Superior temporal gyrus (tissue), 1 donor: Measurements from ENCODE around the gene METTL25B.
A peak's percentile ranks its signal among the peaks of the same experiment; 100 is the strongest.

Source experiments
- DNase-seq: peaks from one replicate; pipeline ENCODE4 v3.0.0-alpha.2; 2016; ENCODE audit errors: extremely low spot score

METTL25B gene

GRCh38 chr1:156726549-156727226 is 1.6 kb upstream of the METTL25B start:
- no peak for DNase-seq

DNA sequence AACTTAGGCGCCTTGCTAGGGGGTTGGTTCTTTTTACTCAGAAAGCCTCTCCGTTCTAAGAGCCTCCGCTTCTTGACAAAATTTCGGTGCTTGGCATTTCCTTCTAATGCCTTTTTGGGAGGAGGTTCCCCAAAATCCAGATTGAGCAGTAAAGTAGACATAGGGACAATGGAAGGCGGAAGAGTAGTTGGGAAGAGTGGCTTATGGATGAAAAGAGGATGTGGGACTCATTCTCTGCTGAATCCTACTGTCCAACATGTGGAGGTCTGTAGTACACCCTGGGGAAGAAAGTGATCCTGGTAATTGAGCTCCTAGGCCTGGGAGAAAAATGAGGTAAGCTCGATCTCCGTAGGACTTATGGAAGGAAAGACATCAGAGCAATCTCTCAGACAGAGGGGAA is 777 bp upstream of the METTL25B start:
- DNase-seq: no peak

- peak; percentile 96 for DNase-seq
Observed at GRCh38 chr1:156728599-156729462, 562 bp downstream of the METTL25B start, which contains the start of gene ISG20L2. Gene ISG20L2, minus strand, starts transcription at chr1:156728766. Its CDS starts 1,114 bp downstream, at chr1:156727652.

- DNase-seq: no peak
Observed at GRCh38 chr1:156733989-156734584, 5.8 kb downstream of the METTL25B start.

- DNase-seq: no peak
Observed at GRCh38 chr1:156738407-156738806, 10.1 kb downstream of the METTL25B start.

GRCh38 chr1:156738916-156739315 is 10.6 kb downstream of the METTL25B start:
- no peak for DNase-seq

DNA sequence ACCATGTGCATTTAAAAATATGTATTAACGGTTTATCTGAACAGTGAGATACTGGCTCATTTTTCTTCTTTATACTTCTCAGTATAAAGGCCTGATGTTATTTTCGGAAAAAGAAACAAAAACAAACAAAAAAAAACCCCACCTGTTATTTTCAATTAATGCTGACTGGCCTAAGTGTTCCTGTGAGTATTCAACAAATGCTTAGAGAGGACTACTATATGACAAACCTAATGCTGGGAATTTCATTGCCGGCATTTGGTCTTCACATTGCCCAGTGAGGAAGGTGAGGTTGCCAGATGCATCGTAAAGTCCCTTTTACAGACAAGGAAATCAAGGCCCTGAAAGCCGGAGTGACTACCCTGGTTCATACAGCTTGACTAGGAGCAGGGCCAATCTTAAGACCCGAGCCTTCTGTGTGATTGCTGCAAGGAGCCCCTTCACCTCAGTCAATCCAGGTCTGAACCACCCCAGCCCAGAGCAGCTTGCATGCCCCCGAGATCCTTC is 12.0 kb downstream of the METTL25B start:
- DNase-seq: peak; percentile 16

GRCh38 chr1:156740741-156741480 is 12.6 kb downstream of the METTL25B start, which contains the start of gene MRPL24:
Gene MRPL24, minus strand, starts transcription at chr1:156741088. Its CDS starts 2,384 bp downstream, at chr1:156738704.
- peak; percentile 100 for DNase-seq

GRCh38 chr1:156741481-156741983 is 13.3 kb downstream of the METTL25B start:
- no peak for DNase-seq

DNA sequence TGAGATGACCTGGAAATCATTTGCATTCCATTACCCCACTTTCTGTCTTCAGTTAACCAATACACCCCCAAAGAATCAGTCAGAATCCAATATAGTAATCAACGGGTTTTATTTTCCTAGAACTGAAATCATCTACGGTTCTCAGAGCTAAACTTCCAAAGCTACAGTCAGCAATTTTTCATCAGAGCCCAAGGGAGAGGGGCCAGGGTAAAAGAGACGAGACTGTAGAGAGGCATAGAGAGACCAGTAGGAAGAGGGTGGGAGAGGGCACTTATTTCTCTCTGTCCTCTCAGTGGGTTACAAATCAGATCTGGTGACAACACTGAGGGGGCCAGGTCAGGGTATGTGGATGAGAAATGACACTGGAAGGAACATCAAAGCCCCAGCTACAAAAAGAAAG is 13.7 kb downstream of the METTL25B start:
- DNase-seq: no peak

DNA sequence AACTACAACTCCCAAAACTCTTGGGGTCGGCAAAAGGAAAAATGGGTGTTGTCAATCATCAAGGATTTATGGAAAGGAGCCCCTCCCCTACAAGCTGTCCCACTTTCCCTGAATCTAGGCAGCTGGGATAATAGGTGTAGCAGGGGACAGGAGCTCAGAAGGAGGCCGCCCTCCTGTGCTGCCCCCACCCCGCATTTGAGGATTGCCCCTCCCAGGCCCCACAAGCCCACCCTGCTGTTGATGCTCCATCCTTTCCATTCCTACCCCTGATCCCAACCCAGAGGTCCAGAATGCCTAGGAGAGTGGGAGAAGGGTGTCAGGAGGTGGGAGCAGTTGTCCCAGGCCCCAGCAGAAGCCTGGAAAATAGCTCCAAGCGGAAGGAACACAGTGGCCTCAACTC is 14.5 kb downstream of the METTL25B start:
- no peak for DNase-seq

- no peak for DNase-seq
Observed at GRCh38 chr1:156743367-156744302, 15.4 kb downstream of the METTL25B start.

- DNase-seq: no peak
Observed at GRCh38 chr1:156744344-156744743, 16.1 kb downstream of the METTL25B start.

- DNase-seq: no peak
Observed at GRCh38 chr1:156744786-156745419, 16.6 kb downstream of the METTL25B start.

GRCh38 chr1:156745881-156746280 is 17.6 kb downstream of the METTL25B start:
- no peak for DNase-seq

GRCh38 chr1:156746406-156746727 is 18.1 kb downstream of the METTL25B start:
- no peak for DNase-seq

DNA sequence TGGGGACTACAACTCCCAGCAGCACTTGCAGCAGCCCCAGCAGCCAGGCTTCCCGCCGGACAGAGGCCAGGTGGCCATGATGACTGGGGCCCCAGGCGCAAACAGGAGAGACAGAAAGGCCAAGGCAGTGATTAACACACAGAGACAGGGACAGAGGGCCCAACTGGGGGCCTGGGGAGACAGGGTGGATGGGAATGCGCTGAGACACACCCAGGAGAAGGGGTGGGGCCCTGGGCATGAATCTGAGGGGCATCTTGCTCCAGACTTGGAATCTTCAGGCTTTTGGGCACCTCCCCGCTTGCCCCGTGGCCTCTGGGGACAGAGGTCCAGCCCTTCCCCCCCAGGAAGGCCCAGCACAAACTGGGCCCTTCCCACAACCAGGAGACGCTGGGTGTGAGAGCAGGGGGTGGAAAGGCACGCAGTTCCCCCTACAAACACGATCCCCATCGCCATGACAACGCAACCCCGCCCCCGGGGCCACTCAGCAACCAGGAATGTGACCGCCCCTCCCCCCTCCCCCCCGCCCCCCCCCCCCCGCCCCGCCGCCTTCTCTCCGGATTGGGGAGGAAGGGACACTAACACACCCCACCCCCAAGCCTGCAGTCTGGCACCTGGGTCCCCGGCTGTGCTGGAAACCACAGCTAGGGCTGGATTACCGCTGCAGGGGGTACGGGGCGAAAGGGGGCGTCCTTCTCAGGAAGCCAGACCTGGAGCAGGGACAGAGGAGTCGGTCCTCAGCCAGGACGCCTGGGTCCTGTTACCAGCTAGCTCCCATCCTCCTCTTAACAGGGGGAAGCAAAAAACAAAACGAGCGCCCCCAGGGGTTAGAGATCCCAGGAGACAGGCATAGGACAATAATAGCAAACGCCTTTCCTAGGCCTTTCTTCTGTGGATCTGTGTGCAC is 18.7 kb downstream of the METTL25B start:
- peak; percentile 85 for DNase-seq

GRCh38 chr1:156747742-156748669 is 19.7 kb downstream of the METTL25B start:
- peak; percentile 13 for DNase-seq
